H9 (cell line): ENCODE data around the gene CTNNA3. TPM values are rescaled to one million over a fixed set of nuclear protein-coding genes. Genes with fewer than 3 reads are reported as not detected.

Experiments
- DNase-seq: peaks from one replicate; pipeline ENCODE4 v3.0.0-alpha.2; 2017
- H2AFZ ChIP-seq: one replicate; pipeline ENCODE4 v1.6.1; 2013; ENCODE audit warnings: mild to moderate bottlenecking, low read length, control low read depth, moderate library complexity
- H2AK5ac ChIP-seq: 2 replicates; pipeline ENCODE4 v1.6.1; 2013; ENCODE audit warnings: low read length, control low read depth, mixed read lengths; ENCODE audit not compliant: insufficient read length
- H2BK120ac ChIP-seq: one replicate; pipeline ENCODE4 v1.6.1; 2013; ENCODE audit warnings: low read depth, mild to moderate bottlenecking, low read length, control low read depth, inconsistent platforms; ENCODE audit not compliant: poor library complexity, severe bottlenecking
- H2BK12ac ChIP-seq: 2 replicates; pipeline ENCODE4 v1.6.1; 2013; ENCODE audit warnings: low read length, control low read depth, mixed read lengths, low read depth; ENCODE audit not compliant: insufficient read length
- H2BK15ac ChIP-seq: 2 replicates; pipeline ENCODE4 v1.6.1; 2013; ENCODE audit warnings: low read depth, low read length, control low read depth
- H2BK20ac ChIP-seq: one replicate; pipeline ENCODE4 v1.6.1; 2013; ENCODE audit warnings: low read depth, mild to moderate bottlenecking, low read length, control low read depth, inconsistent platforms; ENCODE audit not compliant: poor library complexity, severe bottlenecking
- H2BK5ac ChIP-seq: 2 replicates; pipeline ENCODE4 v1.6.1; 2013; ENCODE audit warnings: low read length, control low read depth, mixed read lengths; ENCODE audit not compliant: insufficient read length
- H3K14ac ChIP-seq: 2 replicates; pipeline ENCODE4 v1.6.1; 2013; ENCODE audit warnings: low read length, control low read depth; ENCODE audit not compliant: insufficient read depth
- H3K18ac ChIP-seq: 2 replicates; pipeline ENCODE4 v1.6.1; 2013; ENCODE audit warnings: low read depth, mild to moderate bottlenecking, mixed read lengths, low read length, control low read depth; ENCODE audit not compliant: insufficient read length
- H3K23ac ChIP-seq: 2 replicates; pipeline ENCODE4 v1.6.1; 2013; ENCODE audit warnings: low read length, control low read depth, mixed read lengths, low read depth; ENCODE audit not compliant: insufficient read length
- H3K23me2 ChIP-seq: 2 replicates; pipeline ENCODE4 v1.6.1; 2013; ENCODE audit warnings: low read depth, mild to moderate bottlenecking, mixed read lengths, low read length, control low read depth; ENCODE audit not compliant: insufficient read length, poor library complexity, severe bottlenecking
- H3K27ac ChIP-seq: 2 replicates; pipeline ENCODE4 v1.5.1; 2013; ENCODE audit warnings: low read length, control low read depth, mixed read lengths, low read depth; ENCODE audit not compliant: insufficient read length
- H3K27me3 ChIP-seq: 2 replicates; pipeline ENCODE4 v1.6.1; 2013; ENCODE audit warnings: low read length, control low read depth, inconsistent platforms; ENCODE audit not compliant: insufficient read depth
- H3K4ac ChIP-seq: 2 replicates; pipeline ENCODE4 v1.6.1; 2013; ENCODE audit warnings: low read depth, mild to moderate bottlenecking, control low read depth, inconsistent platforms, low read length, moderate library complexity
- H3K4me1 ChIP-seq: 2 replicates; pipeline ENCODE4 v1.6.1; 2013; ENCODE audit warnings: low read length, control low read depth, inconsistent platforms; ENCODE audit not compliant: insufficient read depth
- H3K4me2 ChIP-seq: 2 replicates; pipeline ENCODE4 v1.6.1; 2013; ENCODE audit warnings: low read length, control low read depth, mixed read lengths; ENCODE audit not compliant: insufficient read length, insufficient read depth
- H3K56ac ChIP-seq: 2 replicates; pipeline ENCODE4 v1.6.1; 2013; ENCODE audit warnings: low read depth, mild to moderate bottlenecking, mixed read lengths, low read length, control low read depth; ENCODE audit not compliant: insufficient read length
- H3K79me1 ChIP-seq: 2 replicates; pipeline ENCODE4 v1.6.1; 2013; ENCODE audit warnings: low read depth, mild to moderate bottlenecking, moderate library complexity, low read length, control low read depth, inconsistent platforms; ENCODE audit not compliant: insufficient read depth, poor library complexity, severe bottlenecking
- H3K79me2 ChIP-seq: 2 replicates; pipeline ENCODE4 v1.6.1; 2013; ENCODE audit warnings: low read length, control low read depth, inconsistent platforms; ENCODE audit not compliant: insufficient read depth
- H3K9ac ChIP-seq: 2 replicates; pipeline ENCODE4 v1.6.1; 2013; ENCODE audit warnings: low read length, control low read depth, mixed read lengths; ENCODE audit not compliant: insufficient read length; ENCODE audit errors: extremely low read depth
- H3K9me3 ChIP-seq: one replicate; pipeline ENCODE4 v1.6.1; 2013; ENCODE audit warnings: low read depth, low read length, inconsistent platforms; ENCODE audit not compliant: control insufficient read depth
- H3T11ph ChIP-seq: one replicate; pipeline ENCODE4 v1.6.1; 2013; ENCODE audit warnings: mild to moderate bottlenecking, low read length, control low read depth, inconsistent platforms
- H4K20me1 ChIP-seq: one replicate; pipeline ENCODE4 v1.6.1; 2013; ENCODE audit not compliant: control insufficient read depth, insufficient read length, insufficient read depth
- H4K5ac ChIP-seq: 2 replicates; pipeline ENCODE4 v1.6.1; 2013; ENCODE audit warnings: low read depth, mild to moderate bottlenecking, mixed read lengths, low read length, control low read depth; ENCODE audit not compliant: insufficient read length
- H4K8ac ChIP-seq: replicated peaks from 2 replicates; pipeline ENCODE4 v1.6.1; 2013; ENCODE audit warnings: low read length, control low read depth, mixed read lengths, low read depth; ENCODE audit not compliant: insufficient read length
- H4K91ac ChIP-seq: 2 replicates; pipeline ENCODE4 v1.6.1; 2013; ENCODE audit warnings: low read depth, mild to moderate bottlenecking, moderate library complexity, mixed read lengths, low read length, control low read depth; ENCODE audit not compliant: insufficient read length
- H3K27ac Mint-ChIP-seq, 3 experiments: 2 replicates in 2 of 3; 3 replicates in 1 of 3; pipeline ENCODE4 v1.8.0; 2020 to 2021; ENCODE audit warnings: mixed read lengths in 3 of 3, mild to moderate bottlenecking in 1 of 3, moderate library complexity in 1 of 3
- H3K27me3 Mint-ChIP-seq: 2 replicates; pipeline ENCODE4 v1.8.0; 2021; ENCODE audit warnings: low read depth, mild to moderate bottlenecking, moderate library complexity, mixed read lengths
- H3K36me3 Mint-ChIP-seq, 3 experiments: 2 replicates in 2 of 3; 3 replicates in 1 of 3; pipeline ENCODE4 v1.8.0; 2020 to 2021; ENCODE audit warnings: low read depth in 3 of 3, mixed read lengths in 3 of 3; ENCODE audit not compliant: insufficient read depth in 1 of 3
- H3K4me1 Mint-ChIP-seq, 2 experiments: 2 replicates each; pipeline ENCODE4 v1.8.0; 2020; ENCODE audit warnings: mixed read lengths in 2 of 2
- H3K4me3 Mint-ChIP-seq, 2 experiments: 2 replicates in 1 of 2; 3 replicates in 1 of 2; pipeline ENCODE4 v1.8.0; 2020 to 2021; ENCODE audit warnings: mild to moderate bottlenecking in 2 of 2, mixed read lengths in 2 of 2, moderate library complexity in 1 of 2
- H3K9me3 Mint-ChIP-seq, 2 experiments: 2 replicates in 1 of 2; 3 replicates in 1 of 2; pipeline ENCODE4 v1.8.0; 2020; ENCODE audit warnings: mild to moderate bottlenecking in 2 of 2, mixed read lengths in 2 of 2, moderate library complexity in 1 of 2
- WGBS: extraction: QIAGEN DNeasy Blood & Tissue Kit; methylation state at CpG from one replicate; pipeline ENCODE4 v1.1.7; 2013; ENCODE audit warnings: missing lambda C conversion rate, low lambda C conversion rate, mixed read lengths; ENCODE audit not compliant: insufficient read length; ENCODE audit errors: extremely low coverage; 5-methylcytosine and 5-hydroxymethylcytosine counted together
- total RNA-seq: library from RNA; stranded (reverse); gene quantifications from 2 replicates; pipeline ENCODE4 v1.2.1, GENCODE V29; 2021
- TF ChIP-seq, protein P1 (sequence below): fragments of 200-600 bp; sonication (generic); conservative IDR thresholded peaks from 3 replicates; pipeline ENCODE4 v1.8.0; 2021; ENCODE audit warnings: antibody characterized with exemption, mild to moderate bottlenecking

The CTNNA3 gene
- total RNA-seq, 1 experiment from 2014 or later: 3.3 TPM

DNA sequence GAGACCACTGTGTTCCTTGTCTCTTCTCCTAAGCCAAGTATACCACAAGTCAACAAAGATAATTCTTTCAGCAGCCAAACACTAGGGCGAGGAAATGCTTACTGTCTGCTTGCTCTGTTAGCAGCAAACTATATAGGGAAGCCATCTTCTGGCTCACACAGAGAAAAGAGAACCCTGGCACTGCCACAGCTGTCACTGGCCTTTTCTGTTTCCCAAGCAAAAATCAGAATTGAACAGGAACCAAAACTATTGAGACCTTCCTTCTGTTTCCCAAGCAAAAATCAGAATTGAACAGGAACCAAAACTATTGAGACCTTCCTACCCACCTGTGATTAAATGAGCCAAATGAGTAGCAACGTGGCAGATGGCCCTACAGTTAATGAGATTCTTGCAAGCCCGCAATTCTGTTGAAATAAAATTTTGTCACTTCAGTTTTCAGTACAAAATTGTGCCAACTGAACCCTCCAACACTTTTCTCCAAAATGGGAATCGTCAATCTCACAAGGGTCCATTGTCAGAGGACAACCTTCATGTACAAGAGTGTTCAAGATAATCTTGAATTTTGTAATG lies 715.7 kb downstream of the CTNNA3 start:
- Histone ChIP-seq H3K79me2 (no peaks in the 10 kb centered on the region), H2BK120ac (no peak overlapping the region), H4K5ac (no peak overlapping the region), H3K23me2 (no peaks in the 10 kb centered on the region), H3K18ac (no peak overlapping the region), H3K9ac (no peak overlapping the region), H3K79me1 (no peaks in the 10 kb centered on the region), H4K91ac (no peak overlapping the region), H3K4me2 (no peak overlapping the region), H3K27ac (no peak overlapping the region), H2BK15ac (no peak overlapping the region), H2BK5ac (no peak overlapping the region), H3K4ac (no peak overlapping the region), H4K20me1 (no peaks in the 10 kb centered on the region), H4K8ac (no peak overlapping the region), H3K56ac (no peak overlapping the region), H3T11ph (no peak overlapping the region), H2BK12ac (no peak overlapping the region), H3K23ac (no peak overlapping the region), H3K9me3 (no peaks in the 10 kb centered on the region), H3K14ac (no peak overlapping the region), H2AK5ac (no peak overlapping the region), H2AFZ (no peak overlapping the region), H3K4me1 (no peaks in the 10 kb centered on the region), H2BK20ac (no peak overlapping the region), H3K27me3 (no peaks in the 10 kb centered on the region)
- no peak for DNase-seq
- no peaks in the 10 kb centered on the region for H3K36me3 Mint-ChIP-seq
- H3K4me3 Mint-ChIP-seq: no peak overlapping the region
- H3K9me3 Mint-ChIP-seq: no peaks in the 10 kb centered on the region
- H3K4me1 Mint-ChIP-seq: no peaks in the 10 kb centered on the region
- no peak overlapping the region for H3K27ac Mint-ChIP-seq
- TF ChIP-seq, protein P1, sequence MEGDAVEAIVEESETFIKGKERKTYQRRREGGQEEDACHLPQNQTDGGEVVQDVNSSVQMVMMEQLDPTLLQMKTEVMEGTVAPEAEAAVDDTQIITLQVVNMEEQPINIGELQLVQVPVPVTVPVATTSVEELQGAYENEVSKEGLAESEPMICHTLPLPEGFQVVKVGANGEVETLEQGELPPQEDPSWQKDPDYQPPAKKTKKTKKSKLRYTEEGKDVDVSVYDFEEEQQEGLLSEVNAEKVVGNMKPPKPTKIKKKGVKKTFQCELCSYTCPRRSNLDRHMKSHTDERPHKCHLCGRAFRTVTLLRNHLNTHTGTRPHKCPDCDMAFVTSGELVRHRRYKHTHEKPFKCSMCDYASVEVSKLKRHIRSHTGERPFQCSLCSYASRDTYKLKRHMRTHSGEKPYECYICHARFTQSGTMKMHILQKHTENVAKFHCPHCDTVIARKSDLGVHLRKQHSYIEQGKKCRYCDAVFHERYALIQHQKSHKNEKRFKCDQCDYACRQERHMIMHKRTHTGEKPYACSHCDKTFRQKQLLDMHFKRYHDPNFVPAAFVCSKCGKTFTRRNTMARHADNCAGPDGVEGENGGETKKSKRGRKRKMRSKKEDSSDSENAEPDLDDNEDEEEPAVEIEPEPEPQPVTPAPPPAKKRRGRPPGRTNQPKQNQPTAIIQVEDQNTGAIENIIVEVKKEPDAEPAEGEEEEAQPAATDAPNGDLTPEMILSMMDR: no peak
- no peaks in the 10 kb centered on the region for H3K27me3 Mint-ChIP-seq
- WGBS: no CpG with 5 or more reads among the region's 4 CpGs
